Neural crest cell (in vitro differentiated cells): Measurements from ENCODE around the gene SH2D4B. TPM values are rescaled to one million over a fixed set of nuclear protein-coding genes. Genes with fewer than 3 reads are reported as not detected.

Source experiments
- DNase-seq: peaks from one replicate; pipeline ENCODE4 v3.0.0; 2021; ENCODE audit warnings: low read depth, mixed read lengths, low spot score
- H3K27ac Mint-ChIP-seq: one replicate; pipeline ENCODE4 v1.8.0; 2021; ENCODE audit warnings: mild to moderate bottlenecking, mixed read lengths; ENCODE audit not compliant: unreplicated experiment
- H3K27me3 Mint-ChIP-seq: 2 replicates; pipeline ENCODE4 v1.8.0; 2021; ENCODE audit warnings: low read depth, mild to moderate bottlenecking, mixed read lengths
- H3K36me3 Mint-ChIP-seq: 2 replicates; pipeline ENCODE4 v1.8.0; 2021; ENCODE audit warnings: low read depth, mild to moderate bottlenecking, mixed read lengths
- H3K4me1 Mint-ChIP-seq: 2 replicates; pipeline ENCODE4 v1.8.0; 2021; ENCODE audit warnings: mixed read lengths
- H3K4me3 Mint-ChIP-seq: one replicate; pipeline ENCODE4 v1.8.0; 2021; ENCODE audit warnings: mild to moderate bottlenecking, mixed read lengths
- H3K9me3 Mint-ChIP-seq: 2 replicates; pipeline ENCODE4 v1.8.0; 2021; ENCODE audit warnings: mixed read lengths
- CTCF ChIP-seq: fragments of 200-600 bp; sonication (generic); conservative IDR thresholded peaks from 2 replicates; pipeline ENCODE4 v1.5.0; 2021; ENCODE audit warnings: antibody characterized with exemption, mild to moderate bottlenecking
- total RNA-seq: library from RNA; stranded (reverse); gene quantifications from 2 replicates; pipeline ENCODE4 v1.2.1, GENCODE V29; 2021

SH2D4B gene
- total RNA-seq, 1 donor from 2014 or later: 0.09 TPM

DNA sequence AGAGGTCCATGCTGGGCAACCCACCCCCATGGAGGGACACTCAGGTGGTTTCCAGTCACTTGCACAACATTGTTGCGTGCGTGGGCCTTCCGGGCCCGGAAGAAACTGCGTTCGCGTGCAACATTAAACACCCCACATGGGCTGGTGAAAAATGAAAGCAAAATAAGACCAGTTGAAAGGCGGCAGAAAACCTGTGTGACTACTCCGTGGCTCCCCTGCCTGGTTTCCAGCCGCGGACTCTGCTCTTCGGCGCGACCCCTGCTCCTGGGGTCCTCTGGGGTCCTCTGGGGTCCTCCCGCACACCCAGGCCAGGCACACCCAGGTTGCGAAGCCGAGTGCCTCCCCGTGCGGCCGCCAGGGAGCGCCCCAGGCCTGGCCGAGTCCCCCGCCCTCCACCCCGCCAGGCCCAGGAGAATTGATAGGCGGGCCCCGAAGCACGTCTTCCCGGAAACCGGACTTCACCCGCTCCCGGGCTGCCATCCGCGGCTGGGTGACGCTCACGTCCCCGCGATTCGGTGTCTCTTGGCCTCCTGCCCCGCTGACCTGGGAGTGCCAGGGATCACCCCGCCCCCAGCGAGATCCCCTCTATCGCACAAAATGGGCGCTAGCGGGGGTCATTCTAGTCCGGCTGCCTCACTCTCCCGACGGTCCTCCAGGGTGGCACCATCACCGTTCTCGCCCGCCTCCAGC lies 1.9 kb upstream of the SH2D4B start:
- no peak for DNase-seq
- no peaks in the 10 kb centered on the region for H3K4me1 Mint-ChIP-seq
- peak overlapping the region; percentile 47 for H3K4me3 Mint-ChIP-seq
- no peaks in the 10 kb centered on the region for H3K9me3 Mint-ChIP-seq
- no peaks in the 10 kb centered on the region for H3K27me3 Mint-ChIP-seq
- peaks cover 18% of the 10 kb centered on the region for H3K36me3 Mint-ChIP-seq
- no peak overlapping the region for H3K27ac Mint-ChIP-seq
- peak; percentile 62 for TF ChIP-seq CTCF

- Mint-ChIP-seq H3K27me3 (no peaks in the 10 kb centered on the region), H3K4me1 (no peaks in the 10 kb centered on the region), H3K4me3 (peak overlapping the region; percentile 47), H3K36me3 (peaks cover 18% of the 10 kb centered on the region), H3K9me3 (no peaks in the 10 kb centered on the region), H3K27ac (no peak overlapping the region)
- no peak for DNase-seq
- no peak for TF ChIP-seq CTCF
Measured at GRCh38 chr10:80536361-80536835, 1.3 kb upstream of the SH2D4B start.

- H3K27me3 Mint-ChIP-seq: no peaks in the 10 kb centered on the region
- no peaks in the 10 kb centered on the region for H3K9me3 Mint-ChIP-seq
- H3K4me1 Mint-ChIP-seq: no peaks in the 10 kb centered on the region
- H3K27ac Mint-ChIP-seq: no peak overlapping the region
- H3K36me3 Mint-ChIP-seq: peaks cover 16% of the 10 kb centered on the region
- TF ChIP-seq CTCF: no peak
- no peak overlapping the region for H3K4me3 Mint-ChIP-seq
- DNase-seq: no peak
Measured at GRCh38 chr10:80537086-80537735, 491 bp upstream of the SH2D4B start.

GRCh38 chr10:80538481-80539185 lies 931 bp downstream of the SH2D4B start:
- H3K4me1 Mint-ChIP-seq: no peaks in the 10 kb centered on the region
- H3K36me3 Mint-ChIP-seq: peaks cover 10% of the 10 kb centered on the region
- TF ChIP-seq CTCF: no peak
- H3K27ac Mint-ChIP-seq: no peak overlapping the region
- H3K4me3 Mint-ChIP-seq: no peak overlapping the region
- no peaks in the 10 kb centered on the region for H3K9me3 Mint-ChIP-seq
- no peak for DNase-seq
- no peaks in the 10 kb centered on the region for H3K27me3 Mint-ChIP-seq

- Mint-ChIP-seq H3K27me3 (no peaks in the 10 kb centered on the region), H3K36me3 (peaks cover 10% of the 10 kb centered on the region), H3K27ac (no peak overlapping the region), H3K9me3 (no peaks in the 10 kb centered on the region), H3K4me3 (no peak overlapping the region), H3K4me1 (no peaks in the 10 kb centered on the region)
- no peak for DNase-seq
- TF ChIP-seq CTCF: no peak
Measured at GRCh38 chr10:80539421-80540031, 1.8 kb downstream of the SH2D4B start.
